Psoas muscle (tissue), 8 donors: ENCODE results near the gene ZNF775. TPM values are rescaled to one million over a fixed set of nuclear protein-coding genes. Genes with fewer than 3 reads are reported as not detected.
A peak's percentile ranks its signal among the peaks of the same experiment; 100 is the strongest.

Source experiments
- ATAC-seq, 4 donors: fragments of 200-7000 bp; cut with Tn5 transposase; one replicate each; pipeline ENCODE4 v1.9.1; 2020; ENCODE audit warnings: moderate library complexity in 3 of 4, mild to moderate bottlenecking in 2 of 4
- DNase-seq, 2 donors: peaks; one replicate each; pipeline ENCODE4 v3.0.0-alpha.2; 2020
- H3K27ac ChIP-seq: fragments of 200-600 bp; one replicate; pipeline ENCODE4 v1.8.0; 2022
- H3K27me3 ChIP-seq, 3 donors: fragments of 200-600 bp in 1 of 3; one replicate each; pipeline versions ENCODE4 v1.6.1 to v1.8.0; 2013 to 2022; ENCODE audit warnings: low read length in 2 of 3, mild to moderate bottlenecking in 2 of 3, moderate library complexity in 1 of 3; ENCODE audit not compliant: insufficient read depth in 3 of 3
- H3K36me3 ChIP-seq, 2 donors: fragments of 200-600 bp in 1 of 2; one replicate each; pipeline versions ENCODE4 v1.6.1 to v1.8.0; 2013 to 2022; ENCODE audit warnings: low read depth in 1 of 2, mild to moderate bottlenecking in 1 of 2, moderate library complexity in 1 of 2; ENCODE audit not compliant: insufficient read depth in 1 of 2
- H3K4me1 ChIP-seq: fragments of 200-600 bp; one replicate; pipeline ENCODE4 v1.8.0; 2022
- H3K4me3 ChIP-seq: fragments of 200-600 bp; one replicate; pipeline ENCODE4 v1.8.0; 2022; ENCODE audit warnings: mild to moderate bottlenecking
- H3K9me3 ChIP-seq: fragments of 200-600 bp; one replicate; pipeline ENCODE4 v1.8.0; 2022
- whole genome bisulfite sequencing, 3 donors: extraction: QIAGEN DNeasy Blood & Tissue Kit; methylation state at CpG; one replicate each; pipeline versions ENCODE4 v1.1.6 to v1.1.7; 2013; 5-methylcytosine and 5-hydroxymethylcytosine counted together
- intact Hi-C, 2 donors: fragments of 100-400 bp; cut with DNase I; formaldehyde crosslinking; loops; one replicate each; pipeline versions ENCODE4 v1.11.0 to v1.14.2; 2022
- polyA plus RNA-seq, 3 donors: library from polyadenylated mRNA; stranded (reverse); fragments of 200-250 nt; gene quantifications; one replicate each; pipeline ENCODE4 v1.2.3, GENCODE V29; 2013
- total RNA-seq, 4 donors: library from RNA; stranded (reverse); fragmentation: NEBNext Ultra II Directional in 2 of 4; extraction: Animal tissue kit (Norgen Biotek cat#: 25700) in 2 of 4; gene quantifications; one replicate each; pipeline versions ENCODE4 v1.2.1 to v1.2.4, GENCODE V29; 2021 to 2023
- TF ChIP-seq, protein P1 (sequence below): fragments of 200-600 bp; IDR thresholded peaks from one replicate; pipeline ENCODE4 v1.8.0; 2022; ENCODE audit warnings: antibody characterized with exemption
- donor health status: healthy with polysubstance abuse.
- donor health status: DM: no; HTN: no; CAD: no; lungs with moderate emphysema.
- donor health status: Bipolar disorder and iron deficiency.
- donor health status: healthy.
- donor health status: DM: yes; HTN: yes; CAD: no.
- donor health status: DM: no; HTN: no; CAD: no.
- donor health status: DM: no; HTN: no; CAD: no.
- donor health status: DM: yes; HTN: yes; CAD: no.

Gene ZNF775
- total and polyA plus RNA-seq, 7 donors: 1.6 to 3.8 (median 2.8) TPM

DNA sequence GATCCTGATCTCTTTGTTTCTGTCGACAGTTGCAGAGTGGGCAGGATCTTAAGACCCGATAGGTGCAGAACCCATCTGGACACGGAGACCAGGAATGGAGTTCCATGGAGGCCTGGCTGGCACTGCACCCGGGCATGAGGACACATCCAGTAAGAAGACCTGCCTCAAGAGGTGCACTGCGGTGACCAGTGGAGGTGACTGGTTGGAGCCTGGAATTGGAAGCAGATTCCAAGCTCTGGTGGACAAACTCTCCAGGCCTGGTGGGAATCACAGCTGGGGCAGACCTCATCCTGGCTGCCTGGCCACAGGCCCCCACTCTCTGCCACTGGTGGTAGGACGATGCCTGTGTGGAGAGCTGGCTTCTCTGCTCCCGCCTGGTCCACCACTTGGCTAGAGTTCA lies 31.0 kb downstream of the ZNF775 start:
- TF ChIP-seq, protein P1, sequence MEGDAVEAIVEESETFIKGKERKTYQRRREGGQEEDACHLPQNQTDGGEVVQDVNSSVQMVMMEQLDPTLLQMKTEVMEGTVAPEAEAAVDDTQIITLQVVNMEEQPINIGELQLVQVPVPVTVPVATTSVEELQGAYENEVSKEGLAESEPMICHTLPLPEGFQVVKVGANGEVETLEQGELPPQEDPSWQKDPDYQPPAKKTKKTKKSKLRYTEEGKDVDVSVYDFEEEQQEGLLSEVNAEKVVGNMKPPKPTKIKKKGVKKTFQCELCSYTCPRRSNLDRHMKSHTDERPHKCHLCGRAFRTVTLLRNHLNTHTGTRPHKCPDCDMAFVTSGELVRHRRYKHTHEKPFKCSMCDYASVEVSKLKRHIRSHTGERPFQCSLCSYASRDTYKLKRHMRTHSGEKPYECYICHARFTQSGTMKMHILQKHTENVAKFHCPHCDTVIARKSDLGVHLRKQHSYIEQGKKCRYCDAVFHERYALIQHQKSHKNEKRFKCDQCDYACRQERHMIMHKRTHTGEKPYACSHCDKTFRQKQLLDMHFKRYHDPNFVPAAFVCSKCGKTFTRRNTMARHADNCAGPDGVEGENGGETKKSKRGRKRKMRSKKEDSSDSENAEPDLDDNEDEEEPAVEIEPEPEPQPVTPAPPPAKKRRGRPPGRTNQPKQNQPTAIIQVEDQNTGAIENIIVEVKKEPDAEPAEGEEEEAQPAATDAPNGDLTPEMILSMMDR: no peak
- Histone ChIP-seq H3K27me3 (no peaks in the 10 kb centered on the region), H3K36me3 (peaks cover 0 to 4% of the 10 kb centered on the region in 2 donors), H3K27ac (no peak overlapping the region), H3K4me3 (no peak overlapping the region), H3K4me1 (no peaks in the 10 kb centered on the region), H3K9me3 (no peaks in the 10 kb centered on the region)
- DNase-seq (peak in 1 of 2 donors; percentile 37), ATAC-seq (no peak)
- intact Hi-C loops: no loop called here
- WGBS, 3 donors: 85 to 91% (median 90%) methylated on average over 7 of the region's 7 CpGs

DNA sequence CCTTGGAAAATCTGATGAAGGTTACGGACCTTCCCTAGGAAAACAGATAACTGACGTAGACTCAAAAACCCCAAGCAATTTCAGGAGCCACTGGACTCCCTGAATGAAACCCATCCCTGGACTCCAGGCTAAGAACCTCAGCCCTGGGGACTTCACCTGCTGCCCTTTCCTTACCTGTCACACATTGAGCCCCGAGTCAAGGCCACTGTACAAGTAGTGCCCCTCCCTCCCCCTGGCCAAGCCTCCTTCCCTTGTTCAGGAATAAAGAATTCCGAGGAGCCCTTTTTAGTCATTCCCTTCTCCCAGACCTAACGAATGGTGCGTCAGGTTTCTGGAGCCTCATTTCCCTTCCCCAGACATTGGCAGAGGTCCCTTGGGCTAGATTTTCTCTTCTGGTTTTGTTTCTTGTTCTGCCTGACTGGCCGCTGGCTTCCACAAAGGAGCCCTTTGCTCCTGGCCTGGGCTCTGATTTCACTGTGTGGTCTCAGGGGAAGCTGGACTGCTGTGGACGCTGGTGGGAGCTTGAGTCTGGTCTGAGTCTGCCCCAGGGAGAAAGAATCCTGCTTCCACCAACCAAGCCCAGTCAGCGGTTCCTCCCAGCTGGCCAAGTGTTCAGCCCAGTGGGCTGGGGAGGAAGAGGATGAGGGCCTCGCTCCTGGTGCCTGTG lies 31.7 kb downstream of the ZNF775 start:
- DNase-seq: peak in 1 of 2 donors; percentile 48
- 72 to 76% (median 74%) methylated on average over 10 of the region's 10 CpGs for WGBS, 3 donors
- no peak overlapping the region for H3K27ac ChIP-seq

DNA sequence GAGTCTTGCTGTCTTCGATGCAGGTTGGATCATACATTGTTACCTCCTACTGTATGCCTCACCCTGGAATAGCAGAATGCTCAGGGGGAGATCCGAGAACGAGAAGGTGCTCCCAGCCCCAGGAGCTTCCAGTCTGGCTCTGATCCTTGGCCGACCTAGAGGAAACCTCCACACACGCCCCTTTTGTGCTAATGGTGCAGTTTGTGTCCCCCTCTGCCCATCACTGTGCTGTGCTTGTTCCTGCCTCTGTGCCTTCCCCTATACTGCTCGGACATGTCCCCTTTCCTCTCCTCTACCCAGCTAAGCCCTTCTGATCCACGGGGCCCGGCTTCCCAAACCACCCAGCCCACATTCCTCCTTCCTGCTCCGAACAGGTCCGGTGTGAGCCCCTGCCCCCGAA lies 32.5 kb downstream of the ZNF775 start:
- H3K27ac ChIP-seq: no peak overlapping the region
- H3K9me3 ChIP-seq: no peaks in the 10 kb centered on the region
- TF ChIP-seq, protein P1: no peak
- H3K36me3 ChIP-seq: peaks cover 0 to 4% of the 10 kb centered on the region in 2 donors
- H3K4me3 ChIP-seq: no peak overlapping the region
- intact Hi-C loops: no loop called here
- H3K27me3 ChIP-seq: no peaks in the 10 kb centered on the region
- 78 to 82% (median 78%) methylated on average over 11 of the region's 11 CpGs for whole genome bisulfite sequencing, 3 donors
- H3K4me1 ChIP-seq: no peaks in the 10 kb centered on the region
- ATAC-seq (no peak), DNase-seq (peak in 1 of 2 donors; percentile 30)

More for the DNA sequence above, 31.7 kb downstream of the ZNF775 start:
- peaks cover 0 to 4% of the 10 kb centered on the region in 2 donors for H3K36me3 ChIP-seq
- H3K27me3 ChIP-seq: no peaks in the 10 kb centered on the region
- TF ChIP-seq, protein P1: no peak
- H3K9me3 ChIP-seq: no peaks in the 10 kb centered on the region
- intact Hi-C loops: no loop called here
- no peak for ATAC-seq
- H3K4me3 ChIP-seq: no peak overlapping the region
- no peaks in the 10 kb centered on the region for H3K4me1 ChIP-seq

DNA sequence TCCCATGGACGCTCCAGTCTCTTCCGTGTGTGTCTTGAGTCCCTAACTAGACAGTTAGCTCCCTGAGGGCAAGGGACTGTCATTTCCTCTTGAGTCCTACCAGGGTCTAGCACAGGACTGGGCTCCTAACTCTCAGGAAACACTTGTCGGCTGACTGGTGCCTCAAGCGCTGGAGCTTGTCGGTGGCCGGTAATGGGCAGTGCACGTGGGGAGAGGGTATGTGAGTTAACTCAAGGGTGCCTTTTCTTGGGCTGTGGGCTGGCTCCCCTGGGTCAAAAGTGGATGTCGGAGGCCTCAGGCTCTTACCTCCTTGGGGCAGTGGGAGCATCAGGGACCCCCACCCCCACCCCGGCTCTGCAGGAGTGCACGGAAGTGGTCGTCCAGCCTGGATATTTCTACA lies 32.9 kb downstream of the ZNF775 start:
- Histone ChIP-seq H3K9me3 (no peaks in the 10 kb centered on the region), H3K27ac (no peak overlapping the region), H3K4me1 (no peaks in the 10 kb centered on the region), H3K4me3 (no peak overlapping the region), H3K27me3 (no peaks in the 10 kb centered on the region), H3K36me3 (peaks cover 0 to 4% of the 10 kb centered on the region in 2 donors)
- DNase-seq (peak in 1 of 2 donors; percentile 28), ATAC-seq (no peak)
- TF ChIP-seq, protein P1: no peak
- WGBS, 3 donors: 87 to 90% (median 88%) methylated on average over 11 of the region's 11 CpGs
- intact Hi-C loops: no loop called here
